OCI-LY7 (cell line): ENCODE measurements around the gene SPACA1. TPM values are rescaled to one million over a fixed set of nuclear protein-coding genes. Genes with fewer than 3 reads are reported as not detected.
A peak's percentile ranks its signal among the peaks of the same experiment; 100 is the strongest.

Experiments used
- BruUV-seq: library from RNA; stranded (reverse); fragments of 400-500 nt; replicated peaks from 2 replicates; lab custom pipeline; 2021; lab: Mats Ljungman, UMichigan
- CTCF ChIA-PET: fragments of 300-600 bp; sonication (Branson Sonifier 250); formaldehyde crosslinking; loops from one replicate; lab custom pipeline; 2022; ENCODE audit warnings: antibody characterized with exemption; ENCODE audit not compliant: unreplicated experiment; lab: Charles Lee
- POLR2A ChIA-PET: fragments of 300-600 bp; sonication (Branson Sonifier 250); formaldehyde crosslinking; loops from one replicate; lab custom pipeline; 2022; ENCODE audit warnings: antibody characterized with exemption; lab: Charles Lee
- DNase-seq: peaks from one replicate; pipeline ENCODE4 v3.0.0-alpha.2; 2015; ENCODE audit warnings: low spot score
- H2AFZ ChIP-seq: fragments of 200-600 bp; sonication (generic), shearing (Covaris generic); 2 replicates; pipeline ENCODE4 v1.6.1; 2014; ENCODE audit warnings: mild to moderate bottlenecking, antibody characterized with exemption, low read length, moderate library complexity
- H3K27ac ChIP-seq: fragments of 200-600 bp; sonication (generic); 2 replicates; pipeline ENCODE4 v1.5.1; 2014; ENCODE audit warnings: mixed run types, low read depth, mild to moderate bottlenecking, moderate library complexity, low read length, inconsistent platforms; ENCODE audit not compliant: poor library complexity, severe bottlenecking
- H3K36me3 ChIP-seq: fragments of 200-600 bp; sonication (generic); 2 replicates; pipeline ENCODE4 v1.6.1; 2014; ENCODE audit warnings: mild to moderate bottlenecking, antibody characterized with exemption, low read length, moderate library complexity, mixed read lengths; ENCODE audit not compliant: insufficient read depth
- H3K4me1 ChIP-seq: fragments of 200-600 bp; sonication (generic); 2 replicates; pipeline ENCODE4 v1.5.1; 2014; ENCODE audit warnings: mild to moderate bottlenecking, low read length; ENCODE audit not compliant: insufficient read depth, poor library complexity, severe bottlenecking
- H3K4me2 ChIP-seq: fragments of 200-600 bp; sonication (generic); 2 replicates; pipeline ENCODE4 v1.6.1; 2014; ENCODE audit warnings: mild to moderate bottlenecking, low read length
- H3K4me3 ChIP-seq: fragments of 200-600 bp; sonication (generic); 2 replicates; pipeline ENCODE4 v1.5.1; 2014; ENCODE audit warnings: mild to moderate bottlenecking, low read depth, low read length; ENCODE audit not compliant: poor library complexity, severe bottlenecking
- H3K79me2 ChIP-seq: fragments of 200-600 bp; sonication (generic); 2 replicates; pipeline ENCODE4 v1.6.1; 2016; ENCODE audit warnings: low read depth, mild to moderate bottlenecking, low read length, moderate library complexity, mixed read lengths; ENCODE audit not compliant: insufficient read depth
- H3K9me2 ChIP-seq: fragments of 200-600 bp; sonication (generic); 2 replicates; pipeline ENCODE4 v1.6.1; 2016; ENCODE audit warnings: mild to moderate bottlenecking, low read length, mixed read lengths; ENCODE audit not compliant: insufficient read depth
- H3K9me3 ChIP-seq: fragments of 200-600 bp; sonication (generic); 2 replicates; pipeline ENCODE4 v1.6.1; 2014; ENCODE audit warnings: mild to moderate bottlenecking, mixed run types, low read length, mixed read lengths
- H4K20me1 ChIP-seq: fragments of 200-600 bp; sonication (generic); 2 replicates; pipeline ENCODE4 v1.6.1; 2014; ENCODE audit warnings: mild to moderate bottlenecking, antibody characterized with exemption, low read length, moderate library complexity, mixed read lengths; ENCODE audit not compliant: insufficient read depth
- CTCF ChIP-seq: fragments of 200-600 bp; sonication (generic); conservative IDR thresholded peaks from 2 replicates; pipeline ENCODE4 v1.5.1; 2014; ENCODE audit warnings: mild to moderate bottlenecking, antibody characterized with exemption, low read length, moderate library complexity, mixed read lengths
- EZH2phosphoT487 ChIP-seq: fragments of 200-600 bp; sonication (generic); IDR thresholded peaks from 2 replicates; pipeline ENCODE4 v1.6.1; 2018; ENCODE audit warnings: low read depth, borderline replicate concordance, mild to moderate bottlenecking, mixed run types, antibody characterized with exemption, low read length, moderate library complexity, mixed read lengths
- intact Hi-C: fragments of 100-400 bp; cut with micrococcal nuclease; formaldehyde crosslinking; loops from one replicate; pipeline ENCODE4 v1.10.0; 2022; ENCODE audit not compliant: unreplicated experiment
- total RNA-seq, 2 experiments: library from RNA; depleted of rRNA in 1 of 2; stranded (reverse); fragments of >200 nt in 1 of 2; shearing (Covaris generic) in 1 of 2; gene quantifications; 2 replicates each; pipeline ENCODE4 v1.2.3, GENCODE V29; 2014 to 2022

Gene SPACA1
- total RNA-seq, 2 experiments from 2014 or later: not detected

GRCh38 chr6:88050140-88050818 is 2.6 kb downstream of the SPACA1 start:
- ChIA-PET POLR2A (interaction anchor here (0.7 kb wide), 1 partner anchor 409 kb away, joined by 3 read pairs; no protein-coding TSS in a partner anchor), CTCF (no interaction called here)
- Histone ChIP-seq H3K79me2 (no peaks in the 10 kb centered on the region), H4K20me1 (no peaks in the 10 kb centered on the region), H3K4me1 (no peaks in the 10 kb centered on the region), H3K4me2 (no peak overlapping the region), H3K4me3 (no peak overlapping the region), H2AFZ (peak overlapping the region; percentile 18; the same call in 1 of the 2 replicates), H3K36me3 (no peaks in the 10 kb centered on the region), H3K9me2 (no peaks in the 10 kb centered on the region), H3K27ac (no peak overlapping the region), H3K9me3 (no peaks in the 10 kb centered on the region)
- no TSS peak for BruUV-seq
- intact Hi-C loops: no loop called here
- DNase-seq: no peak
- TF ChIP-seq CTCF (no peak), EZH2phosphoT487 (no peak)

DNA sequence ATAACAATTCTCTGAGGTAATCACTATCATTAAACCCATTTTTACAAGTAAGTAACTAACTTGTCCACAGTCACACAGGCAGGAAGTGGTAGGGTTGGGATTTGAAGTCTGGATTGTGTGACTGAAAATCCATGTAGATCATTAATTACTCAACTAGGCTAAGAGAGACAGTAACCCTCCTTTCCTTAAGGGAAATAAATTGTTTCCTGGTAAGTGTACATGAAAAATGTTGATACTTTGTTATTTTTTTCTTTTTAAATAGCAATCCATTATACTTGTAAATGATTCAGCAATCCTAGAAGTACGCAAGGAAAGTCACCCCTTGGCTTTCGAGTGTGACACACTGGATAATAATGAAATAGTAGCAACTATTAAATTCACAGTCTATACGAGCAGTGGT is 11.6 kb downstream of the SPACA1 start:
- Histone ChIP-seq H2AFZ (no peak overlapping the region), H3K9me3 (no peaks in the 10 kb centered on the region; the same call in 1 of the 2 replicates), H3K27ac (no peak overlapping the region), H3K9me2 (no peaks in the 10 kb centered on the region; the same call in 1 of the 2 replicates), H3K36me3 (no peaks in the 10 kb centered on the region), H3K79me2 (no peaks in the 10 kb centered on the region), H3K4me1 (no peaks in the 10 kb centered on the region), H3K4me2 (no peak overlapping the region), H4K20me1 (no peaks in the 10 kb centered on the region), H3K4me3 (no peak overlapping the region)
- CTCF ChIA-PET: no interaction called here
- TF ChIP-seq EZH2phosphoT487 (no peak), CTCF (no peak)
- POLR2A ChIA-PET: no interaction called here
- no peak for DNase-seq
- intact Hi-C loops: no loop called here
- BruUV-seq: no TSS peak

DNA sequence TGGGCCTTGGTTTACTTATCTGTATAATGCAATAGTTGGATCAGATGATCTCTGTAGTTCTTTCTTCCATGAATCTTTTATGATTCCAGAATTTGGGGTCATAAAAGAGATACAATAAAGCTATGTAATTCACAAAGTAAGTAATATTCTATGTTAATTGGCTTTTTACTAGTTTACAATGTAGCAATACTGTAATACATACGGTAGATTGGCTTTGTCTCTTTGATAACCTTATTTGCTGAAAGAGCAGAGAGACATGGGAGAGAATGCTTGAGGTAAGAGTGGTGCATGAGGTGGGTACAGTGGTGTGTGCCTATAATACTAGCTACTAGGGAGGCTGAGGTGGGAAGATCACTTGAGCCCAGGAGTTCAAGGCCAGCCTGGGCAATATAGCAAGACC is 14.7 kb downstream of the SPACA1 start:
- no TSS peak for BruUV-seq
- TF ChIP-seq CTCF: no peak
- no peak for TF ChIP-seq EZH2phosphoT487
- ChIA-PET CTCF (interaction anchor here (1.4 kb wide), 1 partner anchor 19 kb away, joined by 3 read pairs; no protein-coding TSS in a partner anchor), POLR2A (interaction anchor here (0.7 to 1.6 kb wide), 7 partner anchors 9 to 634 kb away, joined by 3 to 6 read pairs (median 3); no protein-coding TSS in a partner anchor)
- intact Hi-C loops: no loop called here
- Histone ChIP-seq H2AFZ (no peak overlapping the region), H3K4me1 (no peaks in the 10 kb centered on the region), H3K9me2 (no peaks in the 10 kb centered on the region; the same call in 1 of the 2 replicates), H3K4me2 (no peak overlapping the region), H3K4me3 (no peak overlapping the region), H3K27ac (no peak overlapping the region), H3K9me3 (no peaks in the 10 kb centered on the region), H3K79me2 (no peaks in the 10 kb centered on the region), H3K36me3 (no peaks in the 10 kb centered on the region), H4K20me1 (no peaks in the 10 kb centered on the region)
- DNase-seq: no peak
